HCEC 1CT (cell line): ENCODE results near the gene ILRUN.
A peak's percentile ranks its signal among the peaks of the same experiment; 100 is the strongest.
"Not testable (repeated sequence)": the region's sequence is repeated elsewhere in the genome, so short reads cannot be mapped to it uniquely, and the experiment has no call there.

Experiments used
- DNase-seq: peaks from one replicate; pipeline ENCODE4 v3.0.0-alpha.2; 2017

ILRUN gene

DNA sequence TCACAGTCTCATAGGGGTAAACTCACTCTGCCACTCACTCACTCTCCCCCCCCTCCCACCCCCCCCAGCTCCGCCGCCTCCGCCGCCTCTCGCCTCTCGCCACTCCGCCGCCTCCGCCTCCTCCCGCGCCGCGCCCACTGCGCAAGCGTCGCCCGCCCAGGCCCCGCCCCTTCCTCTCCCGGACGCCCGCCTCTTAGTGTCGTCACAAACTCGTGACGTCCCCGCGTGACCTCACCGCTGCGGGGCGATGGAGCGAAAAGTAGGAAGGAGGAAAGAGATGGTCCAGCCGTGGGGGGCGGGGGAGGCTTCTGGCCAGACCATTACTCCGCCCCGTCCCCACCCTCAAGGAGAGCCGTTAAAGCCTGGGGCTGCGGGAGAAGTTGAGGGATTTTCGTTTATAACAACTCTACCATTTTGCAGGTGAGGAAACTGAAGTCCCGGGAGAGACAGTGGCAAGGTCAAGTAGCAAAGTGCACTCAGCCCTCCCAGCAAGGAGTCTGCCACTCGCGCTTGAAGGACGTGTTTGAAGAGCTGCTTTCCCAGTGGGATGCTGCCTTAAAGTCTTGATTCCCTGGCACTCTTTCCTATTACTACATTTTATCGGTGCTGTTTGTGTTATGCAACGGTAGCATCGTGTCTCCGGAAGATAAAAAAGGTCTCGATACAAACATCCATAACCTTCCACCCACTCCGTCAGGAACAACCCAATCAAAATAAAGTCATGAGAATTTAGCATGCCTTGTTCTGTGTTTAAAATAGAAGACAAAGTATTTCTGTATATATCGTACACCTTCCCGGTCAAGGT, at the start of gene ILRUN:
ILRUN (minus strand) TSS at position 29 of the 805 bp plus-strand sequence. CDS start 164 bp downstream, outside the sequence.
- peak; percentile 91 for DNase-seq

DNA sequence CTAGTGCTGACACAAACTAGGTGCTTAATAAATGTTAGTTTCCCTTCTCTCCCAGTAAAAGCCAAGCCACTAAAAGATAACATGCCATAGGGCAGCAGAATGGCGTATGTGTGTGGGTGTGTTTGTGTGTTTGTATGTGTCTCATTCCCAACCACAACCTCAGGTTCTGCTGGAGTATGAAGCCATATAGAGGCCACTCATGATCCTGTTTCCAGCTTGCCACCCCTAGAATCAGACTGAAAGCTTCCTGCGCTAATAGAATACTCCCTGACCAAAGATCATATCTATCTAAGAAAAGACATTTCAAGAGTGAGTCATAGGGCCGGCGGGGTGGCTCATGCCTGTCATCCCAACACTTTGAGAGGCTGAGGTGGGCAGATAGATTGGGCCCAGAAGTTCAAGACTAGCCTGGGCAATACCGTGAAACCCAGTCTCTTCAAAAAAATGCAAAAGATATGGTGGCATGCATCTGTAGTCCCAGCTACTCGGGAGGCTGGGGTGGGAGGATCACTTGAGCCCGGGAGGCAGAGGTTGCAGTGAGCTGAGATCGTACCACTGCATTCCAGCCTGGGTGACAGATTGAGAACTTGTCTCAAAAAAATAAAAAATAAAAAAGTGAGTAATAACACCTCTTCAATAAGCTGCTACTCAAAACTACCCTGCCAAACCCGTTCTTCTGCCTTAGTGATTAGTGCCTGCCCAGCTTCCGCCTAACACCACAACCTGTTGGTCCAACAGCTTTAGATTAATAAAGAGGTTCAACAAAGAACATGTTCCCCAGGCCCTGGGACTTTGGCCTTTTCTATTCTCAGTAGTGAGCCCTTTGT, 48.9 kb upstream of the ILRUN start:
- no peak for DNase-seq

DNA sequence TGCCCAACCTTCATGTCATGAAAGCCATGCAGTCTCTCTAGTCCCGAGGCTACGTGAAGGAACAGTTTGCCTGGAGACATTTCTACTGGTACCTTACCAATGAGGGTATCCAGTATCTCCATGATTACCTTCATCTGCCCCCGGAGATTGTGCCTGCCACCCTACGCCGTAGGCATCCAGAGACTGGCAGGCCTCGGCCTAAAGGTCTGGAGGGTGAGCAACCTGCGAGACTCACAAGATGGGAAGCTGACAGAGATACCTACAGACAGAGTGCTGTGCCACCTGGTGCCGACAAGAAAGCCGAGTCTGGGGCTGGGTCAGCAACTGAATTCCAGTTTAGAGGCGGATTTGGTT, 47.7 kb upstream of the ILRUN start:
- DNase-seq: not testable (repeated sequence)

DNA sequence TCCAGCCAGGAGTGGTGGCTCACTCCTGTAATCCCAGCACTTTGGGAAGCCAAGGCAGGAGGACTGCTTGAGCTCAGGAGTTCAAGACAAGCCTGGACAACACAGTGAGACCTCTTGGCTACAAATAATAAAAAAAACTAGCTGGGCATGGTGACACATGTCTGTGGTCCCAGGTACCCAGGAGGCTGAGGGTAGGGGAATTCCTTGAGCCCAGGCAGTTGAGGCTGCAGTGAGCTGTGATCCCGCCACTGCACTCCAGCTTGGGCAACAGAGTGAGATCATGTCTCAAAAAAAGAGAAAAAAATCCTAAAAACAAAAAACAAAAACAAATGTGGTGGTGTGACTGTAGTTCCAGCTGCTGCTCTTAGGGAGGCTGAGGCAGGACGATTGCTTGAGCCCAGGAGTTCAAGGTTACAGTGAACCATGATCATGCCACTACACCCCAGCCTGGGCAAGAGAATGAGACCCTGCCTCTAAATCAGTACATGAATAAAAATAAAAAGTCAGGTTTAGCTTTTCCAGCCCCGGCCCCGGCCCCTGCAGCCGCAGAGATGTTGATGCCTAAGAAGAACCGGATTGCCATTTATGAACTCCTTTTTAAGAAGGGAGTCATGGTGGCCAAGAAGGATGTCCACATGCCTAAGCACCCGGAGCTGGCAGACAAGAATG, 47.2 kb upstream of the ILRUN start:
- no peak for DNase-seq

DNA sequence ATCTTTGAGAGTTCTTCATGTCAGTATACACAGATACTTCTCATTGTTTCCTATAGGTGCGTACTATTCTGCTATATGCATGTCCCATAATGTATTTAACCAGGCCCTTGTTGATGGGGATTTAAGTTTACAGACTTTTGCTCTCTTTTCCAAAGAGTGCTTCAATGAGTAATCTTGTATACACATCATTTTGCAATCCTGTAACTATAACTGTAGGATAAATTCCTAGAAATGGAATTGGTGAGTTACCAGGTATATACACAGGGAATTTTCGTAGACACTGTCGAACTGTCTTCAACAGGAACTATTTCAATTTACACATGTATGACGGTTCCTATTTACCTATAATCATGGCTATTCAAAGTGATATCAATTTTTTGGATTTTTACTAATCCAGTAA, 45.5 kb upstream of the ILRUN start:
- DNase-seq: no peak

GRCh38 chr6:34736823-34737222, 40.3 kb upstream of the ILRUN start:
- DNase-seq: no peak

GRCh38 chr6:34731393-34732060, 35.0 kb upstream of the ILRUN start:
- no peak for DNase-seq

DNA sequence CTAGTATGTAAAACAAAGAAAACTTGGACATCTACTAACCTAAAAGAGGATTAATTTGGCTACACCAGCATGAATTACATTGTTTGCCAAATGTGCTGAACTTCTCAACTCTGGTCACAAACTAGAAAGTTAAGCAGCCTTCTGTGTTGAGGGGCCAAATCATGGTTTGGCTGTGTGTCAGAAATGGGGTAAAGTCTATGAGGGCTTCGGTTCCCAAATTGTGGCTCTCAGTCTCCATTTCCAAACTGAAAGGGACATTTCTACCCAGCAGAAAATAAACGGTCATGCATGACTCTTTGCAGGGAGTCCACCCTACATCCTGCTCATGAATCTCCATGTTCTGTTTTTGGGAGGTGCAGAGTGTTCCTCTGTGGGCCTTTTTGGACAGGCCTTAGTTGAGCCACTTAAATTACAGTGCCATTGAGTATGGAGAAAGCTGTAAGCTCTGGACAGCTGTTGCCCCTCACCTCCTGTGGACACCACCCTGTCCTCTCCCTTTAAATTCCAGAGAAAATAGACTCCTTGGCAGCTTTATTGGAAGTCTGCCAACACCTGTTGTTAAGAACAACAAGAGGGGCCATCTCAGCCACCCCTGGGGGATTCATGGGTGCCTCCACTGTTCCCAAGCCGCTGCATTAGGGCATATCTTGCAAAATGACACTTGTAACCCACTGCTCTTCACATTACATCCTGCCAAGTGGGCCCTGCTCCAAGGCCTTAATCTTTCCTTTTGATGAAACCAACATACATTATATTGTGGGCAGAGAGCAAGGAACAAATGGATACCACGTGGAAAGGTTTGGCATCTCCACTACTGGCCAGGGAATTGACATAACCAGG, 33.3 kb upstream of the ILRUN start:
- DNase-seq: no peak

DNA sequence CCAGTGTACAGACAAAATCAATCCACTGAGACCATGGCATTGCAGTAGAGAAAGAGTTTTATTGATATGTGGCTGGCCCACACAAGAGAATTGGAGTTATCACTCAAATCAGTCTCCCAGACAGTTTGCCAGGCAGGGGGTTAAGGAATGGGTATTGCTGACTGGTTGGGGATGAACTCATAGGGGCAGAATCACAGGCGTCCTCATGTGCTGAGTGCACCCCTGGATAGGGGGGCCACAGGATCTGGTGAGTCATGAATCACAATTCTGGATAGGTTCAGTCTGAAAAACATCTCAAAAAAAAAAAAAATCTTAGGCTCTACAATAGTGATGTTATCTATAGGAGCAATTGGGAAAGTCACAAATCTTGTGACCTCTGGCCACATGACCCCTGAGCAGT, 29.5 kb upstream of the ILRUN start:
- no peak for DNase-seq

DNA sequence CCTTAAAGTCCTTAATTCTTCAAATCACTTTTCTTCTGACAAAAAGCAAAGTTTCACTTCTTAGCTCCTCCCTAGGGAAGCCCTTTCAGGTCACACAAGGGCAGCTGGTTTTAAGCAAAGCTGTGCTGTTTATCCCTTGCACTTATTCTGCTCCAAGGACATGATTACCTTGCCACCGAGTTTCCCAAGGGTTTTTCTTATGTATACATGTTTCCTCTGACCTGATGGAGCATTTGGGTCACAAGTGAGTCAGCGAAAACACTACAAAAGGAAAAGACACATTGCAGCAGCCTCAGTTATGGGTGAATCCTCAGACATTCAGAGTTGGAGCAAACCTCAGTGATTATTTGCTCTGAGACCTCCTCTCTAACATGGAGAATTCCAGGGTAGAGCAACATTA, 26.6 kb upstream of the ILRUN start:
- peak; percentile 11 for DNase-seq

DNA sequence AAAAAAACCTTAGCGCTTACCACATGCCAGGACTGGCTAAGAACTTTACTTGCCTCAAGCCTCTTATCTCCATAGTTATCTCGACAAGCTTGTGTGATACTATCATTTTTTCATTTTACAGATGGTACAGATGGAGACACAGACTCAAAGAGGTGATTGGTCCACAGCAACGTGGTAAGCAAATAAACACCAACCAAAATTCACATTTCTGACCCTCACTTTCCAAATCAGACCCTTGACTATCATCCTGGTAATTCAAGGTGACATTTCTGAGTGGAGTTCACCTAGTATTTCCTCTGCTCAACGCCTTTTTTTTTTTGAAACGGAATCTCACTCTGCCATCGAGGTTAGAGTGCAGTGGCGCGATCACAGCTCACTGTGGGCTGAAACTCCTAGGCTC, 25.9 kb upstream of the ILRUN start:
- no peak for DNase-seq

DNA sequence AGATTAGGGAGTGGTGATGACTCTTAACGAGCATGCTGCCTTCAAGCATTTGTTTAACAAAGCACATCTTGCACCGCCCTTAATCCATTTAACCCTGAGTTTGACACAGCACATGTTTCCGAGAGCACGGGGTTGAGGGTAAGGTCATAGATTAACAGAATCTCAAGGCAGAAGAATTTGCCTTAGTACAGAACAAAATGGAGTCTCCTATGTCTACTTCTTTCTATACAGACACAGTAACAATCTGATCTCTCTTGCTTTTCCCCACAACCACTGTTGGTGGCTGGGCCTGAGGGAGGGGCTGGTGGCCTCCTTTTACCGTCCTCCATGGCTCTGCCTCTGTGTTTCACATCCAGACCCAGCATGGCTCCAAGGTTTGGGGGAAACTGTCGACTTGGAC, 23.6 kb upstream of the ILRUN start:
- DNase-seq: not testable (repeated sequence)

DNA sequence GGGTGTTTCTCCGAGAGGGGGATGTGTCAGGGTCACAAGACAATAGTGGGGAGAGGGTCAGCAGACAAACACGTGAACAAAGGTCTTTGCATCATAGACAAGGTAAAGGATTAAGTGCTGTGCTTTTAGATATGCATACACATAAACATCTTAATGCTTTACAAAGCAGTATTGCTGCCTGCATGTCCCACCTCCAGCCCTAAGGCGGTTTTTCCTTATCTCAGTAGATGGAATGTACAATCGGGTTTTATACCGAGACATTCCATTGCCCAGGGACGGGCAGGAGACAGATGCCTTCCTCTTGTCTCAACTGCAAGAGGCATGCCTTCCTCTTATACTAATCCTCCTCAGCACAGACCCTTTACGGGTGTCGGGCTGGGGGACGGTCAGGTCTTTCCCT, 23.1 kb upstream of the ILRUN start:
- not testable (repeated sequence) for DNase-seq

DNA sequence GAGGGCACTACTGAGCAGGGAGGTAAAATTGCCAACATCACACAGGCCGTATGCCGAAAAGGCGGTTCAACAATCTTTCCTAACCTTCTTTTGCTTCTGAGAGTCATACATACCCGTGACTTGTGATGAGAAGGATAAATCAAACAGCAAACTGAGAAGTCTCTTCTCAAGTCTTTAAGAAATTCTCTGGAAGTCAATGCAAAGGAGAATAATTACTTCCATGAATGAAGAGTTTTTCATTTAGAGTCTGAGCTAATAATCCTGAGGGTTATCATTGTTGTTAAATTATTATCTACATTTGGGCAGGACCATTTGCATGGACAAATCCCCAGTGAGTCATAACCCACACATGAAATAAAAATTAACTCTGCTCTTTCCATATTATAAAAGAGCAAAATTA, 22.4 kb upstream of the ILRUN start:
- no peak for DNase-seq

- DNase-seq: no peak
Measured at GRCh38 chr6:34717466-34717865, 20.9 kb upstream of the ILRUN start.

DNA sequence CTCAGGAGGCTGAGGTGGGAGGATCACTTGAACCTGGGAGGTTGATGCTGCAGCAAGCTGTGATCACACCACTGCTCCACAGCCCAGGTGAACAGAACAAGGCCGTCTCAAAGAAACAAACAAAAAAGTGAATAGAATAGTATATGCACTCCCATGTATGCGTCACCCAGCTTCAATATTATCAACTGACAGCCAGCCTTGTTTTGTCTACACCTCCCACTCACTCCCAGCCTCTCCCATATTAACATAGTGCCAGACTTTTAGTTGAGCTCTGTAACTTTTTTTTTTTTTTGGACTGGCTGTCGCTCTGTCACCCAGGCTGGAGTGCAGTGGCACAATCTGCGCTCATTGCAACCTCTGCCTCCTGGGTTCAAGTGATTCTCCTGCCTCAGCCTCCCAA, 18.1 kb upstream of the ILRUN start:
- DNase-seq: no peak

GRCh38 chr6:34712881-34713280, 16.3 kb upstream of the ILRUN start:
- not testable (repeated sequence) for DNase-seq

- peak; percentile 11 for DNase-seq
Measured at GRCh38 chr6:34709386-34709785, 12.8 kb upstream of the ILRUN start.

GRCh38 chr6:34705241-34705640, 8.7 kb upstream of the ILRUN start:
- no peak for DNase-seq

DNA sequence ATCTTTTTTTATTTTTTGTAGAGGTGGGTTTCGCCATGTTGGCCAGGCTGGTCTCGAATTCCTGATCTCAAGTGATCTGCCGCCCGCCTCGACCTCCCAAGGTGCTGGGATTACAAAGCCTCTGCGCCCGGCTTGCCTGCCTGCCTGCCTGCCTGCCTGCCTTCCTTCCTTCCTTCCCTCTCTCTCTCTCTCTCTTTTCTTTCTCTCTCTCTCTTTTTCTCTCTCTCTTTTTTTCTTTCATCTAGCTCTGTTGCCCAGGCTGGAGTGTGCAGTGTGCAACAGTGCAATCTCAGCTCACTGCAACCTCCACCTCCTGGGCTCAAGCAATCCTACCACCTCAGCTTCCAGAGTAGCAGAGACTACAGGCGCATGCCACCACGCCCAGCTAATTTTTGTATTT, 4.6 kb upstream of the ILRUN start:
- DNase-seq: no peak

DNA sequence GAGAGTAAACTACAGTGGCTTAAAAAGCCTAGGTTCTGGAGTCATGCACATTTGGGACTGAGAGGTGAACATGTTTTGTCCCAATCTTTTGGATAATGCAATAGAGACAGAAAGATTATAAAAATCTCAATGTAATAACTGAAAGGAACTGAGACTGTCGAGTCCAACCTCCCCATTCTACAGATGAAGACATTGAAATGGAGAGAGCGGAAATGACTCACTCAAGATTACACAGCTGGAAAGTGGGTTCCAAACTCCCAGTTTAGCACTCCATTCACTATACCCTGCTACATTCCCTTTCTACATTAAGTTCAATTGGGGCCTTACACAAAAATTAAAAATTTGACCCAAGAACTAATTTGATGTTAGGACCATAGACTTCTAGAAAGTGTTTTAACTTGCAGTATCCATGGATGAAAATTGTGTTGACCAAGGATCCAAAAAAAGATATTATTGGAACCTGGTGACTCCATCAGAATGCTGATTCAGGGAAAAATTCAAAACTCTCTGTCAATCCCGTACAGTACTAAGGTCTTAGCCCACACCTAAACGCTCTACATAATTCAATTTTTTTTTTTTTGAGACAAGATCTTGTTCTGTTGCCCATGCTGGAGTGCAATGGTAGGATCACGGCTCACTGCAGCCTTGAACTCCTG, 1.5 kb upstream of the ILRUN start:
- no peak for DNase-seq

- DNase-seq: no peak
Measured at GRCh38 chr6:34697544-34697836, 923 bp upstream of the ILRUN start.
